ENCODE results near the gene ASB4. TPM values are rescaled to one million over a fixed set of nuclear protein-coding genes. Genes with fewer than 3 reads are reported as not detected.

ASB4 gene
- total and polyA plus RNA-seq, 2 donors (not counting 3 experiments of a cell fraction or from before 2014, with no cell fraction given) = not detected

GRCh38 chr7:95501261-95501832 is 15.6 kb downstream of the ASB4 start:
- Histone ChIP-seq H2AFZ (ENCODE audit: low read depth, low read length) (no peak overlapping the region), H3K4me2 (ENCODE audit: insufficient read depth, low read length) (no peak overlapping the region)

More at GRCh38 chr7:95501261-95501832, 15.6 kb downstream of the ASB4 start:
- H3K79me2 ChIP-seq (ENCODE audit: control insufficient read depth, insufficient read depth, low read length) = no peaks in the 10 kb centered on the region
- dilution Hi-C loops (cut with MboI; ENCODE audit: extremely low pct_ligation_motif_present, low sequenced_read_pairs) = no loop called here
- intact Hi-C loops (cut with micrococcal nuclease) = no loop called here
- H3K9me3 ChIP-seq (replicated peaks; ENCODE audit: control insufficient read depth, insufficient read depth, low read length) = no peaks in the 10 kb centered on the region
- DNase-seq (ENCODE audit: low read depth, low spot score) = no peak
- H3K9ac ChIP-seq (replicated peaks; ENCODE audit: extremely low read depth, insufficient read depth, low read length) = no peak overlapping the region
- no peak for TF ChIP-seq MAX (IDR thresholded peaks at IDR 0.05; ENCODE audit: insufficient read depth, insufficient read length)
- no peak for TF ChIP-seq GATA2 (IDR thresholded peaks at IDR 0.05; ENCODE audit: insufficient read depth, insufficient read length, low read depth, low read length)
- TF ChIP-seq POLR2A (IDR thresholded peaks at IDR 0.05; ENCODE audit: low read depth, low read length) = no peak
- TF ChIP-seq POLR2AphosphoS5 (IDR thresholded peaks at IDR 0.05; ENCODE audit: insufficient read depth, low read depth, low read length) = no peak
- TF ChIP-seq FOS (IDR thresholded peaks at IDR 0.05; ENCODE audit: borderline replicate concordance, insufficient read depth, low read length) = no peak
- TF ChIP-seq JUN (IDR thresholded peaks at IDR 0.05; ENCODE audit: borderline replicate concordance, insufficient read depth, insufficient read length, low read depth) = no peak
- no peak for TF ChIP-seq CTCF (IDR thresholded peaks at IDR 0.05; ENCODE audit: extremely low read depth in 1 of 2, insufficient read depth in 1 of 2, low read depth in 1 of 2, low read length in 2 of 2)
- TF ChIP-seq MYC (IDR thresholded peaks at IDR 0.05; ENCODE audit: low read depth, low read length) = no peak
- POLR2A ChIA-PET = no interaction called here
- peaks cover 9% of the 10 kb centered on the region for H3K4me1 ChIP-seq (ENCODE audit: control insufficient read depth, extremely low read depth, insufficient read depth, low read length)
- no peak overlapping the region for H3K27ac ChIP-seq (ENCODE audit: insufficient read depth, low read depth, low read length)
- CTCF ChIA-PET = interaction anchor here (0.9 to 4.8 kb wide), 5 partner anchors 8 to 189 kb away, joined by 3 to 44 read pairs (median 6); no protein-coding TSS in a partner anchor
- H3K36me3 ChIP-seq (ENCODE audit: control insufficient read depth in 2 of 2, extremely low read depth in 1 of 2, insufficient read depth in 2 of 2, low read length in 2 of 2) = no peaks in the 10 kb centered on the region
- peak; percentile 49 for FAIRE-seq
- H3K9me1 ChIP-seq (replicated peaks; ENCODE audit: control insufficient read depth, extremely low read depth, insufficient read depth, low read length) = peaks cover 2% of the 10 kb centered on the region
- no TSS peak for BruUV-seq (replicated peaks)
- no peaks in the 10 kb centered on the region for H3K27me3 ChIP-seq (ENCODE audit: control insufficient read depth in 2 of 2, insufficient read depth in 2 of 2, low read length in 2 of 2)
- no peak overlapping the region for H3K4me3 ChIP-seq (replicated peaks in 1 of 3; ENCODE audit: insufficient read depth in 1 of 3, low read depth in 1 of 3, low read length in 3 of 3)
- H4K20me1 ChIP-seq (replicated peaks; ENCODE audit: control insufficient read depth, extremely low read depth, insufficient read depth, low read length) = no peaks in the 10 kb centered on the region

Measured in endothelial cell of umbilical vein (primary cell).